Measurements from ENCODE around the gene IL15.

DNA sequence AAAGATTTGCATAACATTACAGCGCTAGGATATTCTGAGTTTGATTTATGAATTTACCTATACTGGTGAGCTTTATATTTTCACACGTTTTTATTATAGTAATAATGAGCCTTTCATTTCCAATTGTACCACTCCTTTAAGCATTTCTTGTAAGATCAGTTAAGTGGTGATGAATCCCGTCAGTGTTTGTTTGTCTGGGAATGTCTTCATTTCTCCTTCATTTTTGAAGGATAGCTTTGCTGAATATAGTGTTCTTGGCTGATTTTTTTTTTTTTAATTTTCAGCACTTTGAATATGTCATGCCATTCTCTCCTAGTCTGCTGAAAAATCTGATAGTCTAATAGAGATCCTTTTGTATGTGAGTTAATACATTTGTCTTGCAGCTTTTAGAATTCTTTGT, 70.1 kb downstream of the IL15 start:
- no peak for TF ChIP-seq EZH2phosphoT487 (IDR thresholded peaks at IDR 0.05; ENCODE audit: insufficient read depth, low read depth)
- TF ChIP-seq EZH2 (IDR thresholded peaks at IDR 0.05; ENCODE audit: insufficient read depth, poor library complexity, severe bottlenecking), result no peak

All from GM23248 (cell line).